IMR-90 (cell line): ENCODE measurements around the gene RUSC1. TPM values are rescaled to one million over a fixed set of nuclear protein-coding genes. Genes with fewer than 3 reads are reported as not detected.

Experiments used
- ATAC-seq: fragments of 200-7000 bp; cut with Tn5 transposase; 2 replicates; pipeline ENCODE4 v1.9.1; 2020; ENCODE audit warnings: low read depth, mild to moderate bottlenecking, moderate library complexity
- BruUV-seq: library from RNA; stranded (reverse); fragments of 400-500 nt; replicated peaks from 2 replicates; lab custom pipeline; 2021; lab: Mats Ljungman, UMichigan
- CTCF ChIA-PET: fragments of 300-600 bp; formaldehyde crosslinking; extraction: SDS; loops from one replicate; lab custom pipeline; 2021; ENCODE audit warnings: antibody characterized with exemption; lab: Yijun Ruan, JAX
- POLR2A ChIA-PET: fragments of 300-600 bp; sonication (Branson Sonifier 250); formaldehyde crosslinking; loops from one replicate; lab custom pipeline; 2022; ENCODE audit warnings: antibody characterized with exemption; ENCODE audit not compliant: unreplicated experiment; lab: Charles Lee
- DNase-seq: peaks from one replicate; pipeline ENCODE4 v3.0.0; 2013
- H2AFZ ChIP-seq: replicated peaks from 2 replicates; pipeline ENCODE3; 2013; ENCODE audit warnings: low read length, mild to moderate bottlenecking; ENCODE audit not compliant: poor library complexity
- H2AK5ac ChIP-seq: 2 replicates; pipeline ENCODE4 v1.6.1; 2013; ENCODE audit warnings: low read depth, low read length, inconsistent platforms
- H2AK9ac ChIP-seq: replicated peaks from 2 replicates; pipeline ENCODE3; 2013; ENCODE audit warnings: mild to moderate bottlenecking, low read depth, low read length, moderate library complexity; ENCODE audit not compliant: poor library complexity
- H2BK120ac ChIP-seq: 2 replicates; pipeline ENCODE4 v1.6.1; 2013; ENCODE audit warnings: low read depth, low read length, inconsistent platforms
- H2BK15ac ChIP-seq: 3 replicates; pipeline ENCODE4 v1.6.1; 2013; ENCODE audit warnings: low read depth, low read length, inconsistent platforms
- H2BK20ac ChIP-seq: 2 replicates; pipeline ENCODE4 v1.6.1; 2013; ENCODE audit warnings: low read depth, mild to moderate bottlenecking, inconsistent platforms, low read length, moderate library complexity
- H2BK5ac ChIP-seq: 2 replicates; pipeline ENCODE4 v1.6.1; 2013; ENCODE audit warnings: mild to moderate bottlenecking, low read depth, low read length, inconsistent platforms; ENCODE audit not compliant: poor library complexity, severe bottlenecking
- H3K14ac ChIP-seq: replicated peaks from 2 replicates; pipeline ENCODE4 v1.6.1; 2013; ENCODE audit warnings: low read depth, low read length, inconsistent platforms
- H3K18ac ChIP-seq: 2 replicates; pipeline ENCODE4 v1.6.1; 2013; ENCODE audit warnings: low read depth, low read length, control low read depth
- H3K23ac ChIP-seq: 2 replicates; pipeline ENCODE4 v1.6.1; 2013; ENCODE audit warnings: low read depth, low read length, inconsistent platforms
- H3K27ac ChIP-seq: 2 replicates; pipeline ENCODE4 v1.5.1; 2013; ENCODE audit warnings: mild to moderate bottlenecking, control low read depth, low read length; ENCODE audit not compliant: insufficient read depth
- H3K27me3 ChIP-seq: 2 replicates; pipeline ENCODE4 v1.6.1; 2013; ENCODE audit warnings: low read length; ENCODE audit not compliant: control insufficient read depth, insufficient read depth
- H3K36me3 ChIP-seq: 2 replicates; pipeline ENCODE4 v1.6.1; 2013; ENCODE audit warnings: low read length, mixed read lengths; ENCODE audit not compliant: control insufficient read depth, insufficient read depth
- H3K4ac ChIP-seq: 2 replicates; pipeline ENCODE4 v1.6.1; 2013; ENCODE audit warnings: low read depth, low read length, inconsistent platforms
- H3K4me1 ChIP-seq: 2 replicates; pipeline ENCODE4 v1.6.1; 2013; ENCODE audit warnings: low read length, mixed read lengths; ENCODE audit not compliant: control insufficient read depth, insufficient read depth
- H3K4me2 ChIP-seq: 2 replicates; pipeline ENCODE4 v1.6.1; 2013; ENCODE audit warnings: low read depth, mild to moderate bottlenecking, control low read depth, low read length, moderate library complexity
- H3K4me3 ChIP-seq: 2 replicates; pipeline ENCODE4 v1.5.1; 2013; ENCODE audit warnings: low read depth, mild to moderate bottlenecking, control low read depth, low read length, moderate library complexity; ENCODE audit not compliant: insufficient read depth
- H3K56ac ChIP-seq: 2 replicates; pipeline ENCODE4 v1.6.1; 2013; ENCODE audit warnings: low read length, inconsistent platforms; ENCODE audit not compliant: insufficient read depth; ENCODE audit errors: extremely low read depth
- H3K79me1 ChIP-seq, 2 experiments: 2 replicates each; pipeline ENCODE4 v1.6.1; 2013; ENCODE audit warnings: low read length in 2 of 2, inconsistent platforms in 1 of 2, low read depth in 1 of 2
- H3K9ac ChIP-seq: 2 replicates; pipeline ENCODE4 v1.6.1; 2013; ENCODE audit warnings: low read depth, low read length, control low read depth
- H3K9me1 ChIP-seq: 2 replicates; pipeline ENCODE4 v1.6.1; 2013; ENCODE audit warnings: low read length, inconsistent platforms; ENCODE audit not compliant: insufficient read depth
- H3K9me3 ChIP-seq: 2 replicates; pipeline ENCODE4 v1.6.1; 2013; ENCODE audit warnings: low read length; ENCODE audit not compliant: control insufficient read depth, insufficient read depth
- H4K20me1 ChIP-seq: 2 replicates; pipeline ENCODE4 v1.6.1; 2013; ENCODE audit warnings: low read length, inconsistent platforms; ENCODE audit not compliant: insufficient read depth
- H4K5ac ChIP-seq: 2 replicates; pipeline ENCODE4 v1.6.1; 2013; ENCODE audit warnings: mild to moderate bottlenecking, low read depth, low read length, control low read depth
- H4K8ac ChIP-seq, 2 experiments: 2 replicates each; pipeline ENCODE4 v1.6.1; 2013; ENCODE audit warnings: low read depth in 2 of 2, low read length in 2 of 2, control low read depth in 1 of 2, inconsistent platforms in 1 of 2
- H4K91ac ChIP-seq: 2 replicates; pipeline ENCODE4 v1.6.1; 2013; ENCODE audit warnings: low read depth, low read length, inconsistent platforms; ENCODE audit not compliant: insufficient read depth
- CTCF ChIP-seq: conservative IDR thresholded peaks from 2 replicates; pipeline ENCODE4 v1.5.1; 2012; ENCODE audit warnings: mild to moderate bottlenecking, low read depth, low read length, improper control_type of control experiment
- MAFK ChIP-seq: IDR thresholded peaks from 2 replicates; pipeline ENCODE4 v1.6.1; 2012; ENCODE audit warnings: low read depth, low read length, improper control_type of control experiment
- MAZ ChIP-seq: IDR thresholded peaks from 2 replicates; pipeline ENCODE4 v1.6.1; 2012; ENCODE audit warnings: low read depth, mild to moderate bottlenecking, low read length, improper control_type of control experiment, moderate library complexity, borderline replicate concordance
- MXI1 ChIP-seq: IDR thresholded peaks from 2 replicates; pipeline ENCODE4 v1.6.1; 2012; ENCODE audit warnings: low read depth, mild to moderate bottlenecking, low read length, moderate library complexity, borderline replicate concordance
- NFE2L2 ChIP-seq: fragments of 150-350 bp; IDR thresholded peaks from 2 replicates; pipeline ENCODE4 v1.6.1; 2016; ENCODE audit warnings: low read depth, mild to moderate bottlenecking, low read length
- POLR2A ChIP-seq: IDR thresholded peaks from 2 replicates; pipeline ENCODE4 v1.6.1; 2012; ENCODE audit warnings: mild to moderate bottlenecking, low read depth, low read length
- RAD21 ChIP-seq: IDR thresholded peaks from 2 replicates; pipeline ENCODE4 v1.6.1; 2012; ENCODE audit warnings: low read length, improper control_type of control experiment
- RFX5 ChIP-seq: IDR thresholded peaks from 2 replicates; pipeline ENCODE4 v1.8.0; 2012; ENCODE audit warnings: low read depth, mild to moderate bottlenecking, low read length, moderate library complexity
- SMC3 ChIP-seq: fragments of 150-350 bp; IDR thresholded peaks from 2 replicates; pipeline ENCODE4 v1.6.1; 2016; ENCODE audit warnings: low read depth, mild to moderate bottlenecking, antibody characterized with exemption, low read length, moderate library complexity
- USF2 ChIP-seq: fragments of 150-350 bp; IDR thresholded peaks from 2 replicates; pipeline ENCODE4 v1.6.1; 2017; ENCODE audit warnings: mild to moderate bottlenecking, antibody characterized with exemption, low read length, low read depth
- whole genome bisulfite sequencing, 2 experiments: methylation state at CpG; one replicate each; pipeline versions ENCODE4 v1.1.5 to v1.1.7; 2013; ENCODE audit warnings: missing lambda C conversion rate in 2 of 2; ENCODE audit not compliant: insufficient read length in 1 of 2; ENCODE audit errors: extremely low coverage in 2 of 2; 5-methylcytosine and 5-hydroxymethylcytosine counted together
- dilution Hi-C: fragments of 300-500 bp; cut with HindIII; formaldehyde crosslinking; loops from one replicate; pipeline ENCODE4 v1.14.3; 2018; ENCODE audit warnings: low sequenced_read_pairs; ENCODE audit not compliant: unreplicated experiment
- in situ Hi-C: fragments of 300-500 bp; cut with MboI; formaldehyde crosslinking; loops from 3 replicates; pipeline ENCODE4 v1.14.3; 2019; ENCODE audit warnings: low sequenced_read_pairs, inconsistent platforms, mixed read lengths
- intact Hi-C: fragments of 100-400 bp; cut with micrococcal nuclease; formaldehyde crosslinking; loops from 2 replicates; pipeline ENCODE4 v1.10.0; 2022
- polyA plus RNA-seq, 3 experiments: library from polyadenylated mRNA; depleted of rRNA; stranded (reverse); fragments of >200 nt; gene quantifications; 2 replicates each; pipeline ENCODE4 v1.2.3, GENCODE V29; 2012; ENCODE audit warnings: low replicate concordance in 1 of 3
- total RNA-seq: library from RNA; depleted of rRNA; stranded (reverse); fragments of >200 nt; gene quantifications from 2 replicates; pipeline ENCODE4 v1.2.3, GENCODE V29; 2012

The RUSC1 gene
- total and polyA plus RNA-seq, 2 of the 4 experiments (the other 2 are of a cell fraction), result 4.1 to 31.4 TPM

- peak within 1 kb of the TSS; percentile 81 for H3K4me2 ChIP-seq
Measured at GRCh38 chr1:155277070-155277901, 43.4 kb upstream of the RUSC1 start, which contains the start of gene HCN3. HCN3 (plus strand) TSS chr1:155277463; CDS start chr1:155277591, 128 bp downstream.

More at GRCh38 chr1:155277070-155277901, 43.4 kb upstream of the RUSC1 start, which contains the start of gene HCN3:
- peak within 1 kb of the TSS; percentile 32 to 58; a peak in 2 of 4 replicates for H4K8ac ChIP-seq
- peaks cover 1% of the 10 kb centered on the region for H3K4me1 ChIP-seq
- H3K9me1 ChIP-seq, result peaks cover 5% of the 10 kb centered on the region
- no peaks in the 10 kb centered on the region for H3K27me3 ChIP-seq
- 0 out of 2 replicates have a peak within 1 kb of the TSS, but pooled peaks have one; percentile 33 for H2AK5ac ChIP-seq
- 2% methylated on average over 31 of the region's 68 CpGs; no CpG with 5 or more reads in 1 of the 2 experiments for WGBS, 2 experiments
- in situ Hi-C loops (loop anchor here (5.0 kb wide), 1 partner anchor 40 kb away; no protein-coding TSS in a partner anchor), dilution Hi-C loops (no loop called here), intact Hi-C loops (loop anchor here (1.0 to 5.0 kb wide), 4 partner anchors 31 to 371 kb away; partner anchors contain the start of gene FDPS)
- no peak within 1 kb of the TSS; the same call in 1 of the 2 replicates for H3K4ac ChIP-seq
- H3K4me3 ChIP-seq, result peak within 1 kb of the TSS; percentile 69
- no peak within 1 kb of the TSS for H2BK20ac ChIP-seq
- H3K56ac ChIP-seq, result no peak within 1 kb of the TSS
- H4K91ac ChIP-seq, result no peak within 1 kb of the TSS
- no peaks in the 10 kb centered on the region for H3K36me3 ChIP-seq
- H2BK15ac ChIP-seq, result no peak within 1 kb of the TSS
- POLR2A ChIA-PET, result no interaction called here
- peak within 1 kb of the TSS; percentile 87 for H2AK9ac ChIP-seq
- CTCF ChIA-PET, result interaction anchor here (0.5 kb wide), 1 partner anchor 345 kb away, joined by 3 read pairs; no protein-coding TSS in a partner anchor
- H4K5ac ChIP-seq, result no peak within 1 kb of the TSS
- DNase-seq (peak; percentile 93), ATAC-seq (peak; percentile 83)
- no peaks in the 10 kb centered on the region for H3K9me3 ChIP-seq
- 0 out of 2 replicates have a peak within 1 kb of the TSS, but pooled peaks have one; percentile 57 for H3K14ac ChIP-seq
- H4K20me1 ChIP-seq, result peaks cover 7% of the 10 kb centered on the region; the same call in 1 of the 2 replicates
- peak within 1 kb of the TSS; percentile 98 for H2AFZ ChIP-seq
- H3K79me1 ChIP-seq, result peaks cover 0 to 21% of the 10 kb centered on the region in 2 experiments; a peak in 2 of 4 replicates
- no peak within 1 kb of the TSS for H3K18ac ChIP-seq
- no peak within 1 kb of the TSS for H2BK5ac ChIP-seq
- peak within 1 kb of the TSS; percentile 28; the same call in 1 of the 2 replicates for H3K27ac ChIP-seq
- BruUV-seq, result no TSS peak
- peak within 1 kb of the TSS; percentile 64; the same call in 1 of the 2 replicates for H3K23ac ChIP-seq
- TF ChIP-seq MXI1, result peak; percentile 69
- TF ChIP-seq SMC3, result peak; percentile 73
- TF ChIP-seq MAZ, result peak; percentile 98
- no peak for TF ChIP-seq POLR2A
- TF ChIP-seq RFX5, result no peak
- peak; percentile 78 for TF ChIP-seq CTCF
- no peak for TF ChIP-seq USF2
- TF ChIP-seq MAFK, result no peak
- peak; percentile 49 for TF ChIP-seq RAD21
- TF ChIP-seq NFE2L2, result 0 out of 2 replicates have a peak, but pooled peaks have one; percentile 16
- peak within 1 kb of the TSS; percentile 45 for H3K9ac ChIP-seq
- H2BK120ac ChIP-seq, result no peak within 1 kb of the TSS
